OCI-LY7 (cell line): ENCODE data around the gene STAT2. TPM values are rescaled to one million over a fixed set of nuclear protein-coding genes. Genes with fewer than 3 reads are reported as not detected.
"Not testable (repeated sequence)": the region's sequence is repeated elsewhere in the genome, so short reads cannot be mapped to it uniquely, and the experiment has no call there.

ENCODE experiments used
- BruUV-seq: library from RNA; stranded (reverse); fragments of 400-500 nt; replicated peaks from 2 replicates; lab custom pipeline; 2021; lab: Mats Ljungman, UMichigan
- CTCF ChIA-PET: fragments of 300-600 bp; sonication (Branson Sonifier 250); formaldehyde crosslinking; loops from one replicate; lab custom pipeline; 2022; ENCODE audit warnings: antibody characterized with exemption; ENCODE audit not compliant: unreplicated experiment; lab: Charles Lee
- POLR2A ChIA-PET: fragments of 300-600 bp; sonication (Branson Sonifier 250); formaldehyde crosslinking; loops from one replicate; lab custom pipeline; 2022; ENCODE audit warnings: antibody characterized with exemption; lab: Charles Lee
- DNase-seq: peaks from one replicate; pipeline ENCODE4 v3.0.0-alpha.2; 2015; ENCODE audit warnings: low spot score
- H2AFZ ChIP-seq: fragments of 200-600 bp; sonication (generic), shearing (Covaris generic); 2 replicates; pipeline ENCODE4 v1.6.1; 2014; ENCODE audit warnings: mild to moderate bottlenecking, antibody characterized with exemption, low read length, moderate library complexity
- H3K27ac ChIP-seq: fragments of 200-600 bp; sonication (generic); 2 replicates; pipeline ENCODE4 v1.5.1; 2014; ENCODE audit warnings: mixed run types, low read depth, mild to moderate bottlenecking, moderate library complexity, low read length, inconsistent platforms; ENCODE audit not compliant: poor library complexity, severe bottlenecking
- H3K36me3 ChIP-seq: fragments of 200-600 bp; sonication (generic); 2 replicates; pipeline ENCODE4 v1.6.1; 2014; ENCODE audit warnings: mild to moderate bottlenecking, antibody characterized with exemption, low read length, moderate library complexity, mixed read lengths; ENCODE audit not compliant: insufficient read depth
- H3K4me1 ChIP-seq: fragments of 200-600 bp; sonication (generic); 2 replicates; pipeline ENCODE4 v1.5.1; 2014; ENCODE audit warnings: mild to moderate bottlenecking, low read length; ENCODE audit not compliant: insufficient read depth, poor library complexity, severe bottlenecking
- H3K4me2 ChIP-seq: fragments of 200-600 bp; sonication (generic); 2 replicates; pipeline ENCODE4 v1.6.1; 2014; ENCODE audit warnings: mild to moderate bottlenecking, low read length
- H3K4me3 ChIP-seq: fragments of 200-600 bp; sonication (generic); 2 replicates; pipeline ENCODE4 v1.5.1; 2014; ENCODE audit warnings: mild to moderate bottlenecking, low read depth, low read length; ENCODE audit not compliant: poor library complexity, severe bottlenecking
- H3K79me2 ChIP-seq: fragments of 200-600 bp; sonication (generic); 2 replicates; pipeline ENCODE4 v1.6.1; 2016; ENCODE audit warnings: low read depth, mild to moderate bottlenecking, low read length, moderate library complexity, mixed read lengths; ENCODE audit not compliant: insufficient read depth
- H3K9me2 ChIP-seq: fragments of 200-600 bp; sonication (generic); 2 replicates; pipeline ENCODE4 v1.6.1; 2016; ENCODE audit warnings: mild to moderate bottlenecking, low read length, mixed read lengths; ENCODE audit not compliant: insufficient read depth
- H3K9me3 ChIP-seq: fragments of 200-600 bp; sonication (generic); 2 replicates; pipeline ENCODE4 v1.6.1; 2014; ENCODE audit warnings: mild to moderate bottlenecking, mixed run types, low read length, mixed read lengths
- H4K20me1 ChIP-seq: fragments of 200-600 bp; sonication (generic); 2 replicates; pipeline ENCODE4 v1.6.1; 2014; ENCODE audit warnings: mild to moderate bottlenecking, antibody characterized with exemption, low read length, moderate library complexity, mixed read lengths; ENCODE audit not compliant: insufficient read depth
- CTCF ChIP-seq: fragments of 200-600 bp; sonication (generic); conservative IDR thresholded peaks from 2 replicates; pipeline ENCODE4 v1.5.1; 2014; ENCODE audit warnings: mild to moderate bottlenecking, antibody characterized with exemption, low read length, moderate library complexity, mixed read lengths
- EZH2phosphoT487 ChIP-seq: fragments of 200-600 bp; sonication (generic); IDR thresholded peaks from 2 replicates; pipeline ENCODE4 v1.6.1; 2018; ENCODE audit warnings: low read depth, borderline replicate concordance, mild to moderate bottlenecking, mixed run types, antibody characterized with exemption, low read length, moderate library complexity, mixed read lengths
- intact Hi-C: fragments of 100-400 bp; cut with micrococcal nuclease; formaldehyde crosslinking; loops from one replicate; pipeline ENCODE4 v1.10.0; 2022; ENCODE audit not compliant: unreplicated experiment
- total RNA-seq, 2 experiments: library from RNA; depleted of rRNA in 1 of 2; stranded (reverse); fragments of >200 nt in 1 of 2; shearing (Covaris generic) in 1 of 2; gene quantifications; 2 replicates each; pipeline ENCODE4 v1.2.3, GENCODE V29; 2014 to 2022

STAT2 gene
- total RNA-seq, 2 experiments from 2014 or later, result 75.3 to 126 TPM

DNA sequence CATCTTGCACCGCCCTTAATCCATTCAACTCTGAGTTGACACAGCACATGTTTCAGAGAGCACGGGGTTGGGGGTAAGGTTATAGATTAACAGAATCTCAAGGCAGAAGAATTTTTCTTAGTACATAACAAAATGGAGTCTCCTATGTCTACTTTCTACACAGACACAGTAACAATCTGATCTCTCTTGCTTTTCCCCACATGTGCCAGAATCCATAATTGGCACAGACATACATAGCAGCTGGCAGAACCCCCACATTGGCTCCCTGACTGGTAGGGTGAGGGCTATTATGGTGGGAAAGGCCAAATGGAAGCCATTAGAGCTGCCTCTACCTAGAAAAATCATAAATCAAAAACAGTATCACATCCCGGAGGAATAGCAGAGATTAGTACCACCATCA, 41.2 kb upstream of the STAT2 start:
- BruUV-seq, H3K36me3 ChIP-seq, H3K9me2 ChIP-seq, DNase-seq, H3K4me1 ChIP-seq, H3K4me3 ChIP-seq, POLR2A ChIA-PET, H3K4me2 ChIP-seq, H2AFZ ChIP-seq, H4K20me1 ChIP-seq, intact Hi-C loops, H3K27ac ChIP-seq, H3K79me2 ChIP-seq, H3K9me3 ChIP-seq: not testable (repeated sequence)
- CTCF ChIA-PET, result interaction anchor here (0.6 kb wide), 1 partner anchor 178 kb away, joined by 3 read pairs; no protein-coding TSS in a partner anchor

DNA sequence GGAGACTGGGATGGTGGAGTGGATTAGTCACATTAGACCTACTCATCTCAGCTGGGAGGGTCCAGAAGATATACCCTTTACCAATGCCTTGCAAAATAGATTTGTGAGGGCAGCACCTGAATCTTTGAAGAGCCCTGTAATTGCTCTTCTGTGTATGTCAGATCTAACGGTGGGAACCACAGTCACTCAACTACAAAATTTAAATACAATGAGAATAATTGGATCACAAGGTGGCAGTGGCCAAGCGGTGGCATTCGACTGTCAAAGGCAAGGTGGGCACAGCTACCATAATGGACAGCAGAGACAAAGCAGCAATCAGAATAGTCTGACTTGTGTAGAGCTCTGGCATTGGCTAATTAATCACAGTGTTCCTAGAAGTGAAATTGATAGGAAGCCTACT, 39.6 kb upstream of the STAT2 start:
- H3K9me2 ChIP-seq, BruUV-seq, H3K9me3 ChIP-seq, intact Hi-C loops, H3K4me1 ChIP-seq, DNase-seq, CTCF ChIA-PET, H3K36me3 ChIP-seq, H3K4me2 ChIP-seq, POLR2A ChIA-PET, H3K4me3 ChIP-seq, H2AFZ ChIP-seq, H3K79me2 ChIP-seq, H4K20me1 ChIP-seq, H3K27ac ChIP-seq: not testable (repeated sequence)

GRCh38 chr12:56398324-56398723, 38.4 kb upstream of the STAT2 start:
- Histone ChIP-seq H3K36me3 (no peaks in the 10 kb centered on the region), H4K20me1 (no peaks in the 10 kb centered on the region), H3K4me3 (no peak overlapping the region), H3K4me2 (no peak overlapping the region), H3K4me1 (no peaks in the 10 kb centered on the region), H2AFZ (no peak overlapping the region), H3K9me3 (0 out of 2 replicates have a peak, but pooled peaks cover 4% of the 10 kb centered on the region), H3K79me2 (no peaks in the 10 kb centered on the region), H3K27ac (no peak overlapping the region), H3K9me2 (no peaks in the 10 kb centered on the region)
- intact Hi-C loops, result no loop called here
- TF ChIP-seq CTCF (no peak), EZH2phosphoT487 (no peak)
- DNase-seq, result no peak
- POLR2A ChIA-PET, result interaction anchor here (0.6 to 0.8 kb wide), 3 partner anchors 10 to 45 kb away, joined by 3 read pairs; no protein-coding TSS in a partner anchor
- CTCF ChIA-PET, result interaction anchor here (0.7 kb wide), 1 partner anchor 10 kb away, joined by 3 read pairs; no protein-coding TSS in a partner anchor
- no TSS peak for BruUV-seq

- Histone ChIP-seq H2AFZ (no peak overlapping the region), H3K9me2 (no peaks in the 10 kb centered on the region), H3K4me1 (no peaks in the 10 kb centered on the region), H3K36me3 (no peaks in the 10 kb centered on the region), H3K27ac (no peak overlapping the region), H3K79me2 (no peaks in the 10 kb centered on the region), H3K4me2 (no peak overlapping the region), H4K20me1 (no peaks in the 10 kb centered on the region), H3K4me3 (no peak overlapping the region), H3K9me3 (0 out of 2 replicates have a peak, but pooled peaks cover 8% of the 10 kb centered on the region)
- ChIA-PET POLR2A (interaction anchor here (0.5 to 1.1 kb wide), 4 partner anchors 17 to 179 kb away, joined by 4 to 8 read pairs (median 4); partner anchors contain the start of gene TIMELESS), CTCF (no interaction called here)
- DNase-seq, result no peak
- intact Hi-C loops, result no loop called here
- TF ChIP-seq CTCF (no peak), EZH2phosphoT487 (no peak)
- no TSS peak for BruUV-seq
Observed at GRCh38 chr12:56392331-56392730, 32.4 kb upstream of the STAT2 start.
